GM12891 (cell line): Measurements from ENCODE around the gene SIK2.

Experiments
- POLR2A ChIP-seq: IDR thresholded peaks from 2 replicates; pipeline ENCODE4 v1.6.1; 2011; ENCODE audit warnings: low read depth, low read length, control low read depth
- POLR2AphosphoS5 ChIP-seq: IDR thresholded peaks from 2 replicates; pipeline ENCODE4 v1.6.1; 2011; ENCODE audit warnings: low read depth, low read length, control low read depth

DNA sequence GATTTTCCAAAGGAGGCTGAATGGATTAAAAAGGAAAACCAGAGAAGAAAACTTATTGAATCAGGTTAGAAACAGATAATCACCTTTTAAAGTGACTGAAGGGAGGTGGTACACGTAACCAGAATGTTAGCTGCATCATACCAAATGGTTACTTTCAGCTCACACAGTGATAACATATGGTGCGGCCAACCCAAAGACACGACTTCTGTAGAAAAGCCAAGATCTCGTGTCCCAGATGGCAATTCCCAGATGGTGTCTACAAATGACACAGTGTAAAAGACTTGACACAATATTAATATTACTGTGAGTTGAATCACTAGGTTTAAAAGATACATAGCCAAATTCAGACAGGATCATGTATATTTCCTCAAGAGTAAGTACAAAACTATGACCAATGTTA, 158.8 kb downstream of the SIK2 start:
- TF ChIP-seq POLR2A, result no peak
- TF ChIP-seq POLR2AphosphoS5, result no peak
